T47D (cell line): ENCODE measurements around the gene MEFV.
A peak's percentile ranks its signal among the peaks of the same experiment; 100 is the strongest.

ENCODE experiments used
- DNase-seq, 2 experiments: peaks; one replicate each; pipeline versions ENCODE4 v3.0.0 to v3.0.0-alpha.2; 2011 to 2012; ENCODE audit warnings: low read depth in 1 of 2, low spot score in 1 of 2
- JUND ChIP-seq: IDR thresholded peaks from 2 replicates; pipeline ENCODE4 v1.6.1; 2012; ENCODE audit warnings: low read depth
- in situ Hi-C: cut with HindIII; loops from 2 replicates; pipeline ENCODE4 v1.10.0; 2016; ENCODE audit warnings: low sequenced_read_pairs, low pct_unique_long_range_greater_than_20kb

Gene MEFV

GRCh38 chr16:3256866-3257465 lies 533 bp upstream of the MEFV start:
- in situ Hi-C loops, result no loop called here
- TF ChIP-seq JUND, result no peak
- DNase-seq, result no peak

- in situ Hi-C loops, result no loop called here
- TF ChIP-seq JUND, result no peak
- DNase-seq, result no peak
These were observed 2.1 kb downstream of the MEFV start for GRCh38 chr16:3254309-3254708.

- in situ Hi-C loops, result no loop called here
- peak in 1 of 2 experiments; percentile 26 for DNase-seq
- TF ChIP-seq JUND, result no peak
These were observed 3.5 kb downstream of the MEFV start for GRCh38 chr16:3252967-3253366.

GRCh38 chr16:3249451-3249850 lies 7.0 kb downstream of the MEFV start:
- TF ChIP-seq JUND, result no peak
- DNase-seq, result no peak
- in situ Hi-C loops, result no loop called here

- no peak for DNase-seq
- no peak for TF ChIP-seq JUND
- in situ Hi-C loops, result no loop called here
These were observed 7.4 kb downstream of the MEFV start for GRCh38 chr16:3249020-3249419.

GRCh38 chr16:3248596-3248995 lies 7.8 kb downstream of the MEFV start:
- in situ Hi-C loops, result no loop called here
- no peak for TF ChIP-seq JUND
- DNase-seq, result no peak

- DNase-seq, result no peak
- TF ChIP-seq JUND, result no peak
- in situ Hi-C loops, result no loop called here
These were observed 9.6 kb downstream of the MEFV start for GRCh38 chr16:3246876-3247275.

GRCh38 chr16:3246002-3246401 lies 10.4 kb downstream of the MEFV start:
- in situ Hi-C loops, result no loop called here
- no peak for DNase-seq
- TF ChIP-seq JUND, result no peak

GRCh38 chr16:3243882-3244281 lies 12.6 kb downstream of the MEFV start:
- no peak for DNase-seq
- no peak for TF ChIP-seq JUND
- in situ Hi-C loops, result no loop called here

GRCh38 chr16:3242709-3243108 lies 13.7 kb downstream of the MEFV start:
- in situ Hi-C loops, result no loop called here
- no peak for TF ChIP-seq JUND
- no peak for DNase-seq

- DNase-seq, result no peak
- in situ Hi-C loops, result no loop called here
- TF ChIP-seq JUND, result no peak
These were observed 14.7 kb downstream of the MEFV start for GRCh38 chr16:3241761-3242160.

GRCh38 chr16:3235856-3236669 lies 20.4 kb downstream of the MEFV start:
- in situ Hi-C loops, result no loop called here

GRCh38 chr16:3234857-3235561 lies 21.4 kb downstream of the MEFV start, which contains the start of gene ZNF200:
TSS of gene ZNF200 (minus strand) at chr16:3235158. CDS start at chr16:3233755, 1,403 bp downstream.
- no peak for TF ChIP-seq JUND
- in situ Hi-C loops, result no loop called here
- DNase-seq, result peak; percentile 97

More at GRCh38 chr16:3235856-3236669, 20.4 kb downstream of the MEFV start:
- TF ChIP-seq JUND, result no peak
- DNase-seq, result peak in 1 of 2 experiments; percentile 79
